Kidney capillary endothelial cell (primary cell): Measurements from ENCODE around the gene CFAP97D1.

Source experiments
- DNase-seq: peaks from one replicate; pipeline ENCODE4 v3.0.0-alpha.2; 2018; ENCODE audit warnings: low spot score

The CFAP97D1 gene

DNA sequence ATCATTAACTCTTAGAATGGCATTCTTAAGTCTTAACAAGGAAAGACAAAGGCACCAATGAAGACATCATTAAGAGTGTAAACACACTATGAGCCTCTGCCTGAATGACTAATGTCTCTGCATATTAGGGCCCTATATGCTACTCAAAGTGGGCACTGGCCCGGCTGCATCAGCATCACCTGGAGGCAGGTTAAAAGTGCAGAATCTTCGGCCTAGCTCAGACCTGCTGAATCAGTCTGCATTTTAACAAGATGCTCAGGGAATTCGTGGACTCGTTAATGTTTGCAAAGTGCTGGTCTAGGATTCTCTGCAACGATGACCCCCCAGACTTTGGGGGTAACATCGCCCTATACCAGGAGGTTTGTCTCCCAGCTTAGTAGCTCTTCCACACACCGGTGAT is 46.0 kb downstream of the CFAP97D1 start:
- no peak for DNase-seq

DNA sequence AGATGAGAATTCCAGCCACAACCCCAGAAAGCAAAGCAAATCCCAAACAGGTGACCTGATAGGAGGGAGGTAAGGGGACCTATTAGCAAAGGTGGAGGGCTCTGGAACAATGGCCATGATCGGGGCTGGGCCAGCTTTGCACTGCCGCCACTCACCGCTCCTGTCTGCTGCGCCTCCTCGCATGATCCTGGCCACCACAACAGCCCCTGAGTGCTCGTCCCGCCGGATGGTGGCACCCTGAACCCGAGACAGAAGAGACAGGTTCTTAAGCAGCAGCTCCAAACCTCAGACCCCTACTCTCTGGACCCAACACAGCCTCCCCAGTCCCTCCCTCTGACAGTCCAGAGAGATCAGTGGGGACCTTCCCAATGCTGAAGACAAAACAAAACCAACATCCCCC is 47.4 kb downstream of the CFAP97D1 start:
- no peak for DNase-seq

DNA sequence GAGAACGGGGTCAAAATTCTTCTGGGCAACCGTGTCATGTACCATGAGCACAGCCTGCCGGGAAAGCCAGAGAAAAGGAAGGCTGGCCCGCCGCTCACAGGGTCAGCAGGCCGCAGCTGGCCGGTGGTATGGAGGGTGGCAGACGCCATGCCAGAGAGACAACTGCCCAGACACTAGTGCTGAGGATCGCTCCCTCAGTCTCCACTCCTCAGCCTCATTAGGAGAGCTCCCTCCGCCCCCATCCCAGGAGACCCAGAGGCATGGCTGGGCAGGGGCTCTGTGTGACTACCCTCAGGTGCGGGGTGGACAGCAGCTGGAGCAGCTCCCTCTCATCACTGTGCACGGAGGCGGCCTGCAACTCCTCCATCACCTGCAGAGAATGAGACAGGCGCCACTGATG is 49.5 kb downstream of the CFAP97D1 start:
- DNase-seq, result no peak

DNA sequence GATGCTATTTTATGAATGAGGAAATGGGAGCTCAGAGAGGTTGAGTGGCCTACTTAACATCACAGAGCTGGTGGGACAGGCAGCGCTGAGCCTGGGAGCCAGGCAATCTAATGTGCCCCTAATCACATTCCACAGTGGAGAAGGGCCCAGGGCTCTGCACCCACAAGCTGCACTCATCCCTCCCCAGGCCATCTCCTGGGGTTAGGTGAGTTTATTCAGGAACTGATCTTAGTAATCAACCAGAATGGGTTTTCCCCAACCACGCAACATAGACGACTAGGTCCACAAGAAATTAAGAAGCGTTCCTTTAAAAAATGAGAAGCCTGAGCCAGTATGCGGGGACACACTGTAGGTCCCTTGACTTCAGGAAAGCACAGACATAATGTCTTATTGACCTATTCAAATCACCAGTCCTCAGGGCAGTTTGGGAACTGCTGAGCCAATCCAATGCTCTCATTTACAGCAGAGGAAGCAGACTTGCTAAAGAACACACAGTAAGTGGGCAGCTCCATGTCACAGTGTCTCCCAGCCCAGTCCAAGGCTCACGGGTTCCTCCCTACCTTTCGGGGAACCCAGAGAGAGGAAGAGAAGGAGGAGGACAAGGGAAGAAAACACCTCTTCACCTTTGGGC is 50.4 kb downstream of the CFAP97D1 start:
- no peak for DNase-seq

DNA sequence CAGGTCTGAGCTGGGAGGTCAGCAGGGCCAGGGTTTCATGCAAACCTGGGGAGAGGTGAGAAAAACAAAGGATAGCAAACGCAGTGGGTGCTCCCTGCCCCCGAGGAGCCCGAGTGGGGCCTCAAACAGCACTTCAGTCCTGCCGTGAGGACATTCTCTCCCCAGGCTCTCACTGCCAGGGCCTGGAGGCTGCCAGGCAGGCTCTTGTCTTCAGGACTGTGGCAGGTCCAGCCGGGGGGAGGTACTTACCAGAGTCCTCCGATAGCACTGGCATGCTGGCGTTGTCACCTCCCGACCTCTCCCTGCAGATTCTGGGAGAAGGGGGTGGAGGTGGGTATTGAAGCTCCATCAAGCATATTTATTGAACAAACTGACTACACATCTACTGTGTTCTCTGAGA is 51.4 kb downstream of the CFAP97D1 start:
- DNase-seq, result no peak

DNA sequence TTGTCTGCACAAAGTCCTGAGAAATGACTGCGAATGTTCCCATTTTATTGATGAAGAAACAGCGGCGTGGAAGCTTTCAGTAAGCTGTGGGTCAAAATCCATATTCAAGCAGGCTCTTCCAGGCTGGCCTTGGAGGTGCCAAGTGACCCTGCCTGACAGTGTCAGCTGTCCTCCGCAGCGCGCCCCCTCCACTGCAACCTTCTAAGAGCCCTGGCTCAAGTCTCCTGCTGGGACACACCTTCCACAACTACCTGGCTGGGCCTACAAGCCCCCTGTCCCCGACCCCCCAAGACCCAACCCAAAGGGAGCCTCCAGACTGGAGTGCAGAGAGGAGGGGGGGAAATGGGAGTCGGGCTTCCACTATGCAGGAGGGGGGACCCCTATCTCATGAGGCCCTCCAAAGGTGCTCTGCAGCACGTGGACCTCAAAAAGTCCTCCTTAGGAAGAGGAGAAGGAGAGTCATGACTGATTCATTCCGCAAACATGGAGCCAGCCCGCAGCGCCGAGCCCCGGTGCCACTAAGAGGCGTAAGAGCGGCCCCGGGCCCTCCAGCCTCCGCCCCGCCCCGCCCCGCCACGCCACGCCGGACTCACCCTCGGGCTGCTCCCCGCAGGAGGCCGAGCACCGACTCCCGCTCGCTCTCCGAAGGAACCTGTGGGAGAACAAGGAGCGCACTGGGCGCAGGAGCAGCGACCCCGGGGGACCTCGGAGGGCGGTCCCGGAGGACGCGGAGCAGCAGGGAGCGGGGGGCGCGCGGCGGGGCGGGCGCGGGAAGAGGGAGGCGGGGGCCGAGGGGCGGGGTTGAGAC is 52.1 kb downstream of the CFAP97D1 start:
- no peak for DNase-seq

DNA sequence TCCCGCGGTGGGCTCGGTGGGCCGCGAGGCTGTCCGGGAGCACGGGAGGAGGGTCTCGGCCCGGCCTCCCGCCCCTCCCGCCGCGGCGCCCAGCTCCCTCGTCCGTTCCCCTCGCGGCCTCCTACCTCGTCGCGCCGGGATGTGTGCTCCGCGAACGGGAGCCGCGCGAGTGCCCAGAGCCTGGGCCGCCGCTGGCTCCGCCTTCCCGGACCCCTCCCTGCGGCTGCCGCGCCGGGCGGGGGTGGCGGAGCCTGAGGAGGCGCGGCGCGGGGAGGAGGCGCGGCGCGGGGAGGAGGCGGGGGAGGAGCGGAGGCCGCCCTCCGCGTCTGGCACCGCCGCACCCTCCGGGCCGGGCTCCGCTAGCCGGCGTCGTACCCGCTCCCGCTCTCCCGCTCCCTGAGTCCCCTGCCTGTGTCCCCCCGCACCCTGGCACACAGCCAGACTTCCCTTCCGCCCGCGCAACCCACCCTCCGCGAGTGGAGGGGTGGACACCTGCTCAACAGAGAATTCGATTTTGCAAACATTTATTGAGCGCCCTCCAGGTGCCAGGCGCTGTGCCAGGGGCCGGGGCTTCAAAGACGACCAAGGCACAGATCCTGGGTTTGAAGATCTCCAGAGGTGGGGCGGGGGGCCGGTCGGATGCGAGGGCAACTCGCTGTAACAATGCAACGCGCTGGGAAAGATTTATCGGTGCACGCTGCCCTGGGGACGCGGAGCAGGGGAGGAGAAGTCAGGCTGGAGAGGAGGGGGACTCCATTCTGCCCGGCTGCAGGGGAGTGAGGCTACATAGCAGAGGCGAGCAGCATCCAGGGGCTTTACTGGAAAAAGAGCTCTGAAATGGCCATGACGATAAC is 53.0 kb downstream of the CFAP97D1 start, which contains the start of gene MPP3:
TSS of gene MPP3 (minus strand) at position 171 of the 854 bp plus-strand sequence. CDS start 1,240 bp downstream, outside the sequence.
- DNase-seq, result no peak

DNA sequence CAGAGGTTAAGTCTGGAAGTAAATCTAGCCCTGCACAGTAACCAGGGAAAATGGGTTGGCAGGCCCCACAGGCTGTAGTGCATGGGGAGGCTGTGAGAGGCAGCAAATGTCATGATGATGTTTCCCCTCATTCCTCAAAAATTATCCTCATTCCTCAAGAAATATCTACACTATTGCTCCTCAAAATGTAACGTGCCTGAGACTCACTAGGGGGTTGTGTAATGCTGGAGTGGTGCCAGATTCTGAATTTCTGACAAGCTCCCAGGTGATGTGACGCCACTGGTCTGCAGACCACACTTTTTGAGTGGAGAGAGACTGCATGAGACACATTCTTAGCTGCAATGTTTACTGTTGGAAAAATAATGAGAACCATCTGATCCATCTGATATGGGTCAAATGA is 53.9 kb downstream of the CFAP97D1 start:
- no peak for DNase-seq
